Memory B cell (primary cell): Measurements from ENCODE around the gene SEC61B.
"Not testable (repeated sequence)": the region's sequence is repeated elsewhere in the genome, so short reads cannot be mapped to it uniquely, and the experiment has no call there.

Source experiments
- ATAC-seq: fragments of 150-1000 bp; cut with Tn5 transposase; 2 replicates; pipeline ENCODE4 v1.10.0; 2021; ENCODE audit warnings: low read depth, mild to moderate bottlenecking, moderate library complexity
- DNase-seq, 2 donors: peaks; one replicate each; pipeline ENCODE4 v3.0.0; 2022; ENCODE audit warnings: low spot score in 2 of 2
- H3K27ac Mint-ChIP-seq: one replicate; pipeline ENCODE4 v1.8.0; 2022; ENCODE audit warnings: mild to moderate bottlenecking, moderate library complexity, mixed read lengths
- H3K27me3 Mint-ChIP-seq: one replicate; pipeline ENCODE4 v1.8.0; 2022; ENCODE audit warnings: mixed read lengths
- H3K36me3 Mint-ChIP-seq: one replicate; pipeline ENCODE4 v1.8.0; 2022; ENCODE audit warnings: mild to moderate bottlenecking, mixed read lengths
- H3K4me1 Mint-ChIP-seq: one replicate; pipeline ENCODE4 v1.8.0; 2022; ENCODE audit warnings: mixed read lengths
- H3K4me3 Mint-ChIP-seq: one replicate; pipeline ENCODE4 v1.8.0; 2022; ENCODE audit warnings: mild to moderate bottlenecking, moderate library complexity, mixed read lengths
- H3K9me3 Mint-ChIP-seq: one replicate; pipeline ENCODE4 v1.8.0; 2022; ENCODE audit warnings: mixed read lengths

The SEC61B gene

DNA sequence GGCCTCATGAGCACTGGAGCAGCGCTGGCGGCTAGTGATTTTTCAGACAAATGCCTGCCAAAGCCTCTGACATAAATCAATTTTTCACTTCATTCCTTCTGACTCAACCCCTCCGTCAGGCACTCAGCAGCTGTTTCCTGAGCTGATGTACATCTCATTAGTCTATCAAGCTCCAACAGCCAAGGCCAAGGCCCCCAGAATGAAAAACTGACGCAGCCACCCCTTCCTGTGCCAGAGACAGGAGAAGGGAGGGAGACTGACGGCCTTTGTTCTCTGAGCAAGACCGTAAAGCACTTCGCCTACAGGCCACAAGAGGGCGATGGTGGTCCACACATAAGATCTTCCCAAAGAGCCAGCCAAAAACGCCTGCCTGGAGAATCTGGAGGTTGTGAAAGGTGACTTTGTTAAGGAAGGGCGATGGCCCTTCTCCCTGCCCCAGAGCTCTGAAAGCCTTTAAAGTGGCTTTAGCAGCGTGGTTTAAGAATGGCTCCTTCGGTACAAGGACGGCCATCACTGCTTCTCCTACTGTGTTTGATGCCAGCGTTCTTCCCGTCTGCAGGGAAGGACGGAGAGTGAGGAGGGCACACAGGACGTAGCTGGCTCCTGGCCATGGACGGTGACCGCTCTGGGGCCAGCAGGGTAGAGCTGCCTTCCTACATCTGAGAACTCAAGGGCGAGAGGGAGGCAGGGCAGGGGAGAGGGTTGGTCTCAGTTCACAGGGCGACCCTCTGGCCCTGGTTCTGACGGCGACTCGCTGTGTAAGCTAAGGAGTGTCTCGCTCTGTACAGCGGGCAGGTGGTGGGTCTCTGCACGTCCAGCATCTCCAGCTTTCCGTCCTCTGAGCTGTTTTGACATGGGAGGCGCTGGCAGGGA lies 37.4 kb upstream of the SEC61B start:
- peak overlapping the region; percentile 82 for H3K27ac Mint-ChIP-seq
- no peaks in the 10 kb centered on the region for H3K36me3 Mint-ChIP-seq
- DNase-seq, result peak; percentile 78 to 79
- no peaks in the 10 kb centered on the region for H3K9me3 Mint-ChIP-seq
- no peaks in the 10 kb centered on the region for H3K27me3 Mint-ChIP-seq
- H3K4me3 Mint-ChIP-seq, result peak overlapping the region; percentile 59
- peaks cover 44% of the 10 kb centered on the region for H3K4me1 Mint-ChIP-seq
- peak; percentile 34 for ATAC-seq

DNA sequence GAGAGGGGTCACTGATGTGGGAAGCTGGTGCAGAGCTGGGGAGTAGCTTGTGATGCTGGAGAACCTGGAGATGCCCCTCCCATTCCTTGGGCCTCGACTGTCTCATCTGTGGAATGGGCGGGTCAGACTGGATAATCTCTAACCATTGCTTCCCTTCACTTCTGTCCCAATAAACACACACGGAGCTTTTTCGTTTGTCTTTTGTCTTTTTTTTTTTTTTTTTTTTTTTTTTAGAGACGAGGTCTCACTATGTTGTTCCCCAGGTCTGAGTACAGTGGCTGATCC lies 36.8 kb upstream of the SEC61B start:
- Mint-ChIP-seq H3K27ac (peak overlapping the region; percentile 82), H3K4me3 (no peak overlapping the region), H3K27me3 (no peaks in the 10 kb centered on the region), H3K36me3 (no peaks in the 10 kb centered on the region), H3K9me3 (no peaks in the 10 kb centered on the region), H3K4me1 (peaks cover 44% of the 10 kb centered on the region)
- no peak for DNase-seq
- ATAC-seq, result no peak

DNA sequence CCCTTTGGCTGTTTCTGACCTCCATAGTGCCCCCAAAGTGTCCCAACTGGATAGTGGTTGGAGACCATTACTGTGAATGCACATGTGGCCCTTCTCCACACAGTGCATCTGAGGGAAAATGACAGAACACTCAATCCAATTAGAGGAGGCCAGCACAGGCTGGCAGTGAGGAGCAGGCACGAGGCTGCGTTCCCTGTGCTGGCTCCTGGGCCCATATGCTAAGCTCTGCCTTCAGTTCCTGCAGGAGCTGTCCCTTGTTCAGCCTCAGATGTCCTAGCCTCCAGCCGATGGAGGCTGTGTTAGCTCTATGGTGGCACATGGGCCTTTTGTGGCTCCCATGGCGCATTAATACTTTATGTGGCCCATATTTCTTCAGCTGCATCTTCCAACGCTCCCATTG lies 36.1 kb upstream of the SEC61B start:
- Mint-ChIP-seq H3K4me3 (no peak overlapping the region), H3K27me3 (no peaks in the 10 kb centered on the region), H3K27ac (peak overlapping the region; percentile 68), H3K9me3 (no peaks in the 10 kb centered on the region), H3K4me1 (peaks cover 41% of the 10 kb centered on the region), H3K36me3 (no peaks in the 10 kb centered on the region)
- no peak for DNase-seq
- ATAC-seq, result no peak

DNA sequence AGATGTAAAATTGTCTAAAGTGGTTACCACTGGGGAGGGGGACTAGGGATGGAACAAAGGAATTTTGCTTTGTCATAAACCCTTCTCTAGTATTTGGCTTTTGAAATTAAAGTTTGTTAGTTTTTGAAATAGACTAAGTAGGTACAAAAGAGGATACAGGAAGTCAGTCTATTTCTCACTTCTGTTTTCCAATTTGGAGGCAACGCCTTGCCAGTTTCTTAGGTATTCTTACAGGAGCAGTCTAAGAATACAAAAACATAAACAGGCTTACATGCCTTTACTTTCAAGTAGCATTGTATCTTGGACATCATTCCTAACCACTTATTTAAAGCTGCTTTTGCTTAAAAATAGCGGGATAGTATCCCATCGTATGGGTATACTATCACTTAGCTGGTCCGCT lies 34.8 kb upstream of the SEC61B start:
- peak; percentile 73 for ATAC-seq
- no peaks in the 10 kb centered on the region for H3K27me3 Mint-ChIP-seq
- peaks cover 32% of the 10 kb centered on the region for H3K4me1 Mint-ChIP-seq
- no peaks in the 10 kb centered on the region for H3K9me3 Mint-ChIP-seq
- peak overlapping the region; percentile 68 for H3K27ac Mint-ChIP-seq
- no peaks in the 10 kb centered on the region for H3K36me3 Mint-ChIP-seq
- no peak overlapping the region for H3K4me3 Mint-ChIP-seq
- DNase-seq, result no peak

DNA sequence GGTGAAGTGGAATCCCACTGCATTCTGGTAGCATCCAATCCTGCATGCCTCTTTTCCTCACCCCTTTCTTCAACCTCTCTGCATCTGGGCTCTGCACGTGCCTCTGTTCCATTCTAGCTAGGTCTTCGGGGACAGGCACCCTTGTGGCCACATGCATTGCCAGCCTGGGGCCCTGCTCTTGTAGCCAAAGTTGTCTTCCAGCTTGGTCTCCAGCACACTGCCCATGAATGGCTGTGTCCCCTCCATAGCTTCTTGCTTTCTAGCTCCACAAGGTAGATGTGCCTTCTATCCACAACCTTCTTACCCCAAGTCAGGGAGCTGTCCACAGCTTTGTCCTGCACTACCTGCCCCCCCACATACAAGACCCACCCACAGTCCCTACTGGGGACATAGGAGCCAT lies 32.9 kb upstream of the SEC61B start:
- Mint-ChIP-seq H3K9me3 (no peaks in the 10 kb centered on the region), H3K27me3 (no peaks in the 10 kb centered on the region), H3K4me1 (peaks cover 30% of the 10 kb centered on the region), H3K36me3 (no peaks in the 10 kb centered on the region), H3K4me3 (no peak overlapping the region), H3K27ac (peak overlapping the region; percentile 72)
- DNase-seq (no peak), ATAC-seq (no peak)

DNA sequence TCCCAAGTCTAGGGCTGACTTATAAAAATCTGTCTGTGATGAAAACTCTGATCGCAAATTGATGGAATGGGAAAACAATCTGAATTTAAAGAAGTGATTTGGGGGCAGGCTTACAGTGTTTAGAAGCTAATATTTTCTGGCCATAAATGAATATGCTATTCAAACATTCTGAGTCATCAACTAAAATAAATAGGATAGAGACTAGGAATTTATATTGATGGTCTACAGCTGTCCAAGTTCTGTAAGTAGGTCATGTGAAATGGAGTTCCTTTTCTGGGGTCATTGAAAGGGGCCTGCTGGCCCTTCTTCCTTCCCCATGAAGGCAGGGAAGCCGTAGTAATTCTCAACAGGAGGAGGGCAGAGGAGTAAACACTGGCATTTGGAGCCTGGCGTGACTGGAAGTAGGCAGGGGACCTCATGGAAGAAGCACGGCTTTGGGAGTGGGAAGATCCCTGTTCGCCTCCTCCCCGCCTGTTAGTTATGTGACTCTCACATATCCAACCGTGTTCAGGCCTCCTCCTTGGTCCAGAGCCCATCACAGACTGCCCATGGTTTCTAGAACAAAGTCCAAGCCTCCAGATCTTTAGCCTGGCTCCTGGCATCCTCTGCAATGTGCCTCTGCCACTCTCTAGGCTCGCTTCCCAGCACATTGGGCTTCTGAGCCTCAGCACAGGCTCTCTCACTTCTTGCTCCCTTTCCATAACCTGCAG lies 32.0 kb upstream of the SEC61B start:
- no peak overlapping the region for H3K4me3 Mint-ChIP-seq
- H3K27ac Mint-ChIP-seq, result no peak overlapping the region
- DNase-seq (no peak), ATAC-seq (no peak)
- H3K27me3 Mint-ChIP-seq, result no peaks in the 10 kb centered on the region
- H3K36me3 Mint-ChIP-seq, result no peaks in the 10 kb centered on the region
- no peaks in the 10 kb centered on the region for H3K9me3 Mint-ChIP-seq
- H3K4me1 Mint-ChIP-seq, result peaks cover 26% of the 10 kb centered on the region

DNA sequence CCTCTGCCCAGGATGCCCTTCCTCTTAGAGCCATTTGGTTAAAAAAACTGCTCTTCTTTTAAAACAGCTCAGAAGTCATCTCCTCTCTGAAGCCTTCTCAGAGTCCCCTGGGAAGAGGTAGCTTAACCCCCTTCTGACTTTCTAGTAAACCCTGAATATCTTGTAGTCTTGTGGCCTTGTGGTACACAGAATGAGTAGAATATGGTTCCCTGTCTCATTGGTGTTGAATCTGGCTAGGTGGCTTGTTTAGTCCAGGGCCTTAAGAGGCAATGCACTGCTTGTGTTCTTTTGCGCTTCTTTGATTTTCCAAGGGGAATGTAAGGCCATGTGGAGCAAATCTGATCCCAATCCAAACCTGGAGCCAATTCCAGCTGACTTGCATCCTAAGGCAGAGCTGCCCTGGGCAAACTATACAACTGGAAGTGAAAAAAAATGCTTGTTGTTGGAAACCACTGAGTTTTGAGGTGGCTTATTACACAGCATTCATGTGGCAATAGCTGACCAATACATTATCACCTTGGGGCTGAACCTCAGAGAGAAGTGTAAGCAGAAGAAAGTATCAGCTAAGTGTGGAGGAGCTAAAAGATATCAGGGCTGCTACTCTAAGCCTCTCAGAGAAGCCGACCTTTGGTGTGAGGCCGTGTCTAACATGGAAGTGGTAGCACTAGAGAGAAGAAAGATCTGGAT lies 31.3 kb upstream of the SEC61B start:
- peaks cover under 1% of the 10 kb centered on the region for H3K36me3 Mint-ChIP-seq
- peaks cover 24% of the 10 kb centered on the region for H3K4me1 Mint-ChIP-seq
- peaks cover 1% of the 10 kb centered on the region for H3K27me3 Mint-ChIP-seq
- H3K27ac Mint-ChIP-seq, result peak overlapping the region; percentile 66
- no peak for ATAC-seq
- no peak overlapping the region for H3K4me3 Mint-ChIP-seq
- peaks cover under 1% of the 10 kb centered on the region for H3K9me3 Mint-ChIP-seq
- DNase-seq, result no peak

DNA sequence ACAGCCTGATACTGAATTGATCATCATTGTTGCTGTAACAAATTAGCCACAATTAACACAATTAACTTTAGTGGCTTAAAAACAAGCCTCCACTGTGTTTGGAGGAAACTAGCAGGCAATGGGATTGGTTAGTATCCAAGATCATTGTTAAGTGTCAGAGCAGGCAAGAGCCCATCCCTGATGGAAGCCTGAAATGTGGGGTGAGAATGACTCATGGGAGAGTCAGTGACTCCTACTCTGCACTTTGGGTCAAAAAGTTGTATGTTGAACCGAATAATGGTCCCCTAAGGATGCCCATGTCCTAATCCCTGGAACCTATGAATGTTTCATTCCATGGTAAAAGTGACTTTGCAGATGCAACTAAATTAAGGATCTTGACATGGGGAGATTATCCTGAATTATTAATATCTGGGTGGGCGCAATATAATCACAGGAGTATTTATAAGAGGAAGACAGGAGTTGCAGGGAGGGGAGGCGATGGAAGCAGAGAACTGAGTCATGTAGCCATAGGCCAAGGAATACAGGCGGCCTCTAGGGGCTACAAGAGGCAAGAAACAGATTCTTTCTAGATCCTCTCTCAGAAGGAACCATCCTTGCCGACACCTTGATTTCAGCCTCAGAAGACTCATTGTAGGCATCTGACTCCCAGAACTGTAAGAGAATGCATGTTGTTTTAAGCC lies 29.2 kb upstream of the SEC61B start:
- Mint-ChIP-seq H3K4me3 (no peak overlapping the region), H3K27me3 (peaks cover 2% of the 10 kb centered on the region), H3K27ac (no peak overlapping the region), H3K9me3 (peaks cover 3% of the 10 kb centered on the region), H3K4me1 (peaks cover 13% of the 10 kb centered on the region), H3K36me3 (peaks cover 4% of the 10 kb centered on the region)
- ATAC-seq (peak; percentile 32), DNase-seq (no peak)

DNA sequence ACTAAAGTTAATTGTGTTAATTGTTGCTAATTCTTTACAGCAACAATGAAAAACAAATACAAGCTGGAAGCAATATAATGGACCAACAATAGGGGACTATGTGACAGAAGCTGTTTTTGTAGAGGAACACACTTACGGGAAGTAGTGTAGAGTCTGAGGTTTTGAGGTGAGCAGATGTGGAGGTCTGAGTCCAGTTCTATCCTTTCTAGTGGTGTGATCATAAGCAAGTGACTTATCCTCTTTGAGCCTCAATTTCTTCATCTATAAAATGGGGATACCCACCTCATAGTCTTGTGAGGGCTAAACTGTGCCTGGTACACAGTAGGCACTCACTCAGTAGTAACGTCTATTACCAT lies 28.6 kb upstream of the SEC61B start:
- H3K27ac Mint-ChIP-seq, result no peak overlapping the region
- H3K27me3 Mint-ChIP-seq, result peaks cover 2% of the 10 kb centered on the region
- H3K4me3 Mint-ChIP-seq, result no peak overlapping the region
- ATAC-seq (peak; percentile 71), DNase-seq (no peak)
- H3K4me1 Mint-ChIP-seq, result peaks cover 8% of the 10 kb centered on the region
- peaks cover 3% of the 10 kb centered on the region for H3K9me3 Mint-ChIP-seq
- peaks cover 4% of the 10 kb centered on the region for H3K36me3 Mint-ChIP-seq

DNA sequence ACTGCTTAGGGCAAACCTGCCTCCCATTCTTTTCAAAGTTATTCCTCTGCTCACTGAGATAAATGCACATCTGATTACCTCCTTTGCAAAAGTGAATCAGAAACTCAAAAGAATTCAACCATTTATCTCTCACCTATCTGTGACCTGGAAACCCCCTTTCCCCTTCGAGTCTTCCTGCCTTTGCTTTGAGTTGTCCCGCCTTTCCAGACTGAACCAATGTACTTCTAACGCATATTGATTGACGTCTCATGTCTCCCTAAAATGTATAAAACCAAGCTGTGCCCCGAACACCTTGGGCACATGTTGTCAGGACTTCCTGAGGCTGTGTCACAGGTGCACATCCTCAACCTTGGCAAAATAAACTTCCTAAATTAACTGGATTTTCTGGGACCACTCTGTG lies 25.6 kb upstream of the SEC61B start:
- not testable (repeated sequence) for H3K27ac Mint-ChIP-seq, H3K9me3 Mint-ChIP-seq, H3K4me1 Mint-ChIP-seq, DNase-seq, H3K36me3 Mint-ChIP-seq, ATAC-seq, H3K27me3 Mint-ChIP-seq, H3K4me3 Mint-ChIP-seq

DNA sequence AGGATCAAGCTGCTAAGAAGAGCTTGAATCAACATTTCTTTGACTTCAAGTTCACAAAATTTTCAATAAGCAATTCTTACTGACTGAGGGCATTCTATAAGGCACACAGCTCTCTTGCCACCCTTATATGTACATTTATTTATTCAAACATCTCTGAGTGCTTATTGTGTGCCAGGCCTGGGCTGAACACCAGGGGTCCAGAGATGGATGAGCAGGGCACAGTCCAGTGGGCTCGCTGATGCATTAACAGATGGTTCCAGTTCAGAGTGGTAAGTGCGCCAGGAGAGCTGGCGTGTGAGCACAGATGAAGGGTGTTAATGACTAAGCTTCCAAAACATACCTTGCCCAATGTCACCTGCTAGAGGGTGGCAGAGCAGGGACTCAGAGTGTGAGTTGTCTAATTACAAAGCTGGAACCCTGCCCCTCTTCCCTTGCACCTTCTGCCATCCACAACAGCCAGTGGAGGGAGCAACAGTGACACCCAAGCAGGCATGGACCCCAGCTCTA lies 24.9 kb upstream of the SEC61B start:
- Mint-ChIP-seq H3K9me3 (peaks cover 3% of the 10 kb centered on the region), H3K27me3 (peaks cover 2% of the 10 kb centered on the region), H3K4me3 (no peak overlapping the region), H3K36me3 (peaks cover 4% of the 10 kb centered on the region), H3K4me1 (peaks cover 9% of the 10 kb centered on the region), H3K27ac (no peak overlapping the region)
- ATAC-seq (no peak), DNase-seq (no peak)

DNA sequence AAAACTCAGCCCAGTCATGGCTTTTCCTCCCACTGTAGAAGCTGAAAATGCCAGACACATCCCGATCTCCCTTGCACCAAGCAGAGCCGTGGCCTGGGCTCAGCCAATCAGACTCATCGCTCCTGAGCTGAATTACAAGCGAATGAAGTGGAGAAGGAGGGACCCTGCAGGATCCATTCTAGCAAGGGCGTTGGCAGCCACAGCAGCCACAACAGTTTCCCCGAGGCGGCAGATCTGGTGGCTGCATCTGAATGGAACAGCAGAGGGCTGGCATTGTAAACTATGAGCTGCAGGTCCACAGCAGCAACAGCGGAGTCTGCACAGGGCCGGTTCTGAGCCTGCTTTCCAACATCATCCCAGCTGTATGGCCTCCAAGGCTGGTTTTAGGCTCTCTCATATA lies 24.1 kb upstream of the SEC61B start:
- no peak for ATAC-seq
- DNase-seq, result no peak
- no peak overlapping the region for H3K27ac Mint-ChIP-seq
- H3K4me3 Mint-ChIP-seq, result no peak overlapping the region
- peaks cover 9% of the 10 kb centered on the region for H3K4me1 Mint-ChIP-seq
- H3K9me3 Mint-ChIP-seq, result peaks cover 3% of the 10 kb centered on the region
- H3K36me3 Mint-ChIP-seq, result peaks cover 4% of the 10 kb centered on the region
- peaks cover 2% of the 10 kb centered on the region for H3K27me3 Mint-ChIP-seq

DNA sequence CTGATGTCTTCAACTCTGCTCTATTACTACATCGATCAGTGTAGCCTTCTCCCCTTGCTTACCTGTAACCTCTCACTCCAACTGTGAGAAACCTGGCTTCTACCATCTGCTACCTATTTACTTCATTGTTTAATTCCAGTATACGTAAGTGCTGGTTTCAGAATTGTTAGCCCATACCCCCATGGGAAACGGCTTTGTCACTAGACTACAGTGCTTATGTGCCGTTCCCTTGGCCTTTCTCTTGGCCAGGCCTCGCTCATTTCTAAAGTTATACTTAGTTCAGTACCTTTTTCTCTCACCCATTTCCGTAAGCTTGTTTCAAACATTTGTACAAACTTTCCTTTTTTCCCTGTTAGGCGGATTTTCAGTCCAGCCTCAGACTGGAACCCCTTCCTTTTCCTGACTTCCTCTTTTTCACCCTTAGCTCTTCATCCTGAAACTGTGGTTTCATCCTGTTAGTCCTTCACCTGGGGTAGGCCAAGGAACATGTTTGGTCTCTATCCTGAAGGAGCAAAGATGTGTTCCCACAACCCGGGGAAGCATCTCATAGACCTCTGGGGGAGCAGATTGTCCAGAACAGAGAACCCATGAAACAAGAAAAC lies 22.0 kb upstream of the SEC61B start:
- Mint-ChIP-seq H3K36me3 (peaks cover 4% of the 10 kb centered on the region), H3K4me3 (no peak overlapping the region), H3K27ac (peak overlapping the region; percentile 22), H3K9me3 (peaks cover 3% of the 10 kb centered on the region), H3K27me3 (peaks cover 2% of the 10 kb centered on the region), H3K4me1 (peaks cover 7% of the 10 kb centered on the region)
- DNase-seq (no peak), ATAC-seq (no peak)
